Effector memory CD8-positive, alpha-beta T cell (primary cell): ENCODE results near the gene FOXE3.

Source experiments
- ATAC-seq: fragments of 150-1000 bp; cut with Tn5 transposase; replicated peaks from 2 replicates; pipeline ENCODE4 v1.10.0; 2021; ENCODE audit warnings: mild to moderate bottlenecking, moderate library complexity
- DNase-seq, 3 experiments: peaks; one replicate each; pipeline ENCODE4 v3.0.0; 2021
- H3K27ac Mint-ChIP-seq, 2 donors: one replicate each; pipeline ENCODE4 v1.8.0; 2022; ENCODE audit warnings: mild to moderate bottlenecking in 2 of 2, mixed read lengths in 2 of 2, moderate library complexity in 2 of 2
- H3K27me3 Mint-ChIP-seq, 2 donors: one replicate each; pipeline ENCODE4 v1.8.0; 2022; ENCODE audit warnings: mixed read lengths in 2 of 2
- H3K36me3 Mint-ChIP-seq: one replicate; pipeline ENCODE4 v1.8.0; 2022; ENCODE audit warnings: mild to moderate bottlenecking, moderate library complexity, mixed read lengths; ENCODE audit not compliant: insufficient read depth
- H3K4me1 Mint-ChIP-seq, 2 donors: one replicate each; pipeline ENCODE4 v1.8.0; 2022; ENCODE audit warnings: low read depth in 2 of 2, mixed read lengths in 2 of 2
- H3K4me3 Mint-ChIP-seq, 2 donors: one replicate each; pipeline ENCODE4 v1.8.0; 2022; ENCODE audit warnings: mild to moderate bottlenecking in 2 of 2, mixed read lengths in 2 of 2, moderate library complexity in 2 of 2
- H3K9me3 Mint-ChIP-seq, 2 donors: one replicate each; pipeline ENCODE4 v1.8.0; 2022; ENCODE audit warnings: mixed read lengths in 2 of 2

The FOXE3 gene

DNA sequence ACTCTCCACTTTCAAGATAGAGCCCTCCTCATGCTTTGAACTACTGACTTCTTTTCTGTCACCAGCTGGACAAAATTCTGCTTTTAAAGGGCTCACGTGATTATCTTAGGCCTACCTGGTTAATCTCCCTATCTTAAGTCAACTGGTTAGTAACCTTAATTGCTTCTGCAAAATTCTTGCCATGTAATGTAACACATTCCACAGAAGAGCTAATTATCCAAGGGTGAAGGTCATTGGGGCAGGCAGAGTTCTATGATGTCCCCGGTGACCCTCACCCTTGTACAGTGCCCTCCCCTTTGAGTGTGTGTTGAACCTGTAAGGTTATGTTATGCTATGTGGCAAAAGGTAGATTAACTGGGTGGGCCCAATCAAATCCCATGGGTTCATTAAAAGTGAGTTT is 25.2 kb upstream of the FOXE3 start:
- no peaks in the 10 kb centered on the region for H3K36me3 Mint-ChIP-seq
- peaks cover 7 to 8% of the 10 kb centered on the region in 2 donors for H3K4me1 Mint-ChIP-seq
- ATAC-seq (no peak), DNase-seq (no peak)
- H3K4me3 Mint-ChIP-seq: no peak overlapping the region
- H3K9me3 Mint-ChIP-seq: no peaks in the 10 kb centered on the region
- H3K27me3 Mint-ChIP-seq: peaks cover 23 to 32% of the 10 kb centered on the region in 2 donors
- no peak overlapping the region for H3K27ac Mint-ChIP-seq

DNA sequence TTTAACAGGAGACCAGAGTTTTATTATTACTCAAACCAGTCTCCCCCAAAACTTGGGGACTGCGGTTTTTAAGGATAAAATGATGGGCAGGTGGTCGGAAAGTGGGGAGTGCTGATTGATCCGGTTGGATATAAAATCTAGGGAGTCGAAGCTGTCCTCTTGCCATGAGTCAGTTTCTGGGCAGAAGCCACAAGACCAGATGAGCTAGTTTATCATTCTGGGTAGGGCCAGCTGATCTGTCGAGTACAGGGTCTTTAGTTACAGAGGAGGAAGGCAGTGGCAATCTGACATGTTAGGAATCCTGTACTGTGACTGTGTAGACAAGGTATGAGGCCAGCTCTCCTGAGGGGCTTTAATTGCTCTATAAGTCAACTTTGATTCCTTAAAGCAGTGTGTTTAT is 22.9 kb upstream of the FOXE3 start:
- no peak for ATAC-seq
- H3K27me3 Mint-ChIP-seq: peaks cover 31 to 49% of the 10 kb centered on the region in 2 donors
- no peak overlapping the region for H3K4me3 Mint-ChIP-seq
- no peaks in the 10 kb centered on the region for H3K9me3 Mint-ChIP-seq
- no peaks in the 10 kb centered on the region for H3K36me3 Mint-ChIP-seq
- no peak overlapping the region for H3K27ac Mint-ChIP-seq
- H3K4me1 Mint-ChIP-seq: peaks cover 7 to 8% of the 10 kb centered on the region in 2 donors
- DNase-seq: no peak

GRCh38 chr1:47395433-47395832 is 20.7 kb upstream of the FOXE3 start:
- Mint-ChIP-seq H3K27me3 (peaks cover 31 to 70% of the 10 kb centered on the region in 2 donors), H3K36me3 (no peaks in the 10 kb centered on the region), H3K4me1 (no peaks in the 10 kb centered on the region), H3K9me3 (no peaks in the 10 kb centered on the region), H3K27ac (no peak overlapping the region), H3K4me3 (no peak overlapping the region)
- no peak for DNase-seq
- no peak for ATAC-seq

- H3K9me3 Mint-ChIP-seq: no peaks in the 10 kb centered on the region
- peaks cover 40 to 75% of the 10 kb centered on the region in 2 donors for H3K27me3 Mint-ChIP-seq
- no peak overlapping the region for H3K27ac Mint-ChIP-seq
- H3K36me3 Mint-ChIP-seq: no peaks in the 10 kb centered on the region
- ATAC-seq (no peak), DNase-seq (no peak)
- H3K4me1 Mint-ChIP-seq: no peaks in the 10 kb centered on the region
- H3K4me3 Mint-ChIP-seq: no peak overlapping the region
Measured at GRCh38 chr1:47396671-47397196, 19.4 kb upstream of the FOXE3 start.

- peaks cover 25 to 87% of the 10 kb centered on the region in 2 donors for H3K27me3 Mint-ChIP-seq
- no peak overlapping the region for H3K27ac Mint-ChIP-seq
Measured at GRCh38 chr1:47399138-47399845, 16.8 kb upstream of the FOXE3 start.

DNA sequence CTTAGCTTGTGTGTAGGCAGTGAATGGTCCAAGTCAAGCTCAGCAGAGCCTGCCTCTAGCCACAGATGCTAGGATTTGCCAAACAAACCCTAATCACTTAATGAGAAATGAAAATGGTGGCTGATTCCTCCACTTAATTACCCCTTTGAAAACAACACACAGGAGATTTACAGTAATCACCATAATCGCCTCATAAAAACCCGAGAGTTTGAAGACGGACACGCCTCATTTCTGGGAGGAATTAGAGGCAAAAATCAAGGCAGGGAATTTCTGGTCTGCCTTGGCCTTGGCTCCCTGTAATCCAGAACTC is 16.3 kb upstream of the FOXE3 start:
- Mint-ChIP-seq H3K9me3 (no peaks in the 10 kb centered on the region), H3K4me3 (no peak overlapping the region), H3K27ac (no peak overlapping the region), H3K36me3 (no peaks in the 10 kb centered on the region), H3K27me3 (peaks cover 24 to 84% of the 10 kb centered on the region in 2 donors), H3K4me1 (no peaks in the 10 kb centered on the region)
- DNase-seq (no peak), ATAC-seq (no peak)

More at GRCh38 chr1:47399138-47399845, 16.8 kb upstream of the FOXE3 start:
- Mint-ChIP-seq H3K4me1 (no peaks in the 10 kb centered on the region), H3K9me3 (no peaks in the 10 kb centered on the region), H3K4me3 (no peak overlapping the region), H3K36me3 (no peaks in the 10 kb centered on the region)
- ATAC-seq (no peak), DNase-seq (no peak)

DNA sequence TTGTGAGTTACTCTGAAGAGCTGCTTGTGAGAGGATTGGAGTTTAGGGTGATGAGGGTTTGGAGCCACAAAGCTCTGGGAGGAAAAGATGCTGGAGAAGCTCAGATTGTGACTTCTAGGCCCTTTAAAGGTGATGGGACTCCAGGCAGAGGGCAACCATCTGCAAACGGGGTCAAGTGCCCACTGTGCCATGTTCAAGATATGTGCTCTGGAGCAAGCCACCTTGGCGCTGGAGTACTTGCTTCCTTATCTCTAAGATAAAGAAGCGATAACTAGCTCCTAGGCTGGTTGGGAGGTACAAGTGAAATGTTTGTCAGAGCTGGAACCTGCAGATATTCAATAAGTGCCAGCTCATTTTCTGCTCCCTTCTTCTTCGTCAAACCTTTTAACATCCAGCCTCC is 14.3 kb upstream of the FOXE3 start:
- DNase-seq: no peak
- H3K9me3 Mint-ChIP-seq: no peaks in the 10 kb centered on the region
- no peak overlapping the region for H3K27ac Mint-ChIP-seq
- ATAC-seq: no peak
- peaks cover 24 to 92% of the 10 kb centered on the region in 2 donors for H3K27me3 Mint-ChIP-seq
- no peaks in the 10 kb centered on the region for H3K36me3 Mint-ChIP-seq
- no peak overlapping the region for H3K4me3 Mint-ChIP-seq
- no peaks in the 10 kb centered on the region for H3K4me1 Mint-ChIP-seq

- H3K9me3 Mint-ChIP-seq: no peaks in the 10 kb centered on the region
- H3K36me3 Mint-ChIP-seq: no peaks in the 10 kb centered on the region
- H3K4me3 Mint-ChIP-seq: no peak overlapping the region
- no peaks in the 10 kb centered on the region for H3K4me1 Mint-ChIP-seq
- peaks cover 17 to 84% of the 10 kb centered on the region in 2 donors for H3K27me3 Mint-ChIP-seq
- ATAC-seq: no peak
- H3K27ac Mint-ChIP-seq: no peak overlapping the region
- no peak for DNase-seq
Measured at GRCh38 chr1:47402591-47402990, 13.5 kb upstream of the FOXE3 start.

GRCh38 chr1:47403321-47403910 is 12.7 kb upstream of the FOXE3 start:
- Mint-ChIP-seq H3K4me3 (no peak overlapping the region), H3K4me1 (no peaks in the 10 kb centered on the region), H3K27me3 (peaks cover 16 to 76% of the 10 kb centered on the region in 2 donors), H3K27ac (no peak overlapping the region), H3K9me3 (no peaks in the 10 kb centered on the region), H3K36me3 (no peaks in the 10 kb centered on the region)
- DNase-seq: no peak
- ATAC-seq: no peak

DNA sequence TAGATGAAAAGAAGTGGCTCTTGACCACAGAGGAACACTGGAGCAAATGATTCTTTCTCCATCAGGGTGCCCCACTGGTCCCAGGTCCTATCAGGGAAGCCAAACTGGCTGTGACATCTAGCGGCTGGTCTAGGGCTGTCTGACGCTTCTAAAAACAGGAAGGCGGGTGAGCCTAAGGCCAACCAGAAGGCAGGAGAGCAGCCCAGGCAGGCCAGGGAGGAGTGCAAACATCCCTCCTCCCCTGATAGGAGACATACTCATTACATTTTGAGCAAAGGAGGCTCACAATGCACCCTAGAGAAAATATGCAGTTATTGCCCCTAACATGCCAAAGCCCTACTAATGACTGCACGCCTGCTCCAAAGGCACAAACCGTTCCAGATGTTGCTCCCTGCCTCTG is 10.4 kb upstream of the FOXE3 start:
- Mint-ChIP-seq H3K27ac (no peak overlapping the region), H3K27me3 (peaks cover 16 to 64% of the 10 kb centered on the region in 2 donors), H3K36me3 (no peaks in the 10 kb centered on the region), H3K4me1 (no peaks in the 10 kb centered on the region), H3K4me3 (no peak overlapping the region), H3K9me3 (no peaks in the 10 kb centered on the region)
- DNase-seq (no peak), ATAC-seq (no peak)

DNA sequence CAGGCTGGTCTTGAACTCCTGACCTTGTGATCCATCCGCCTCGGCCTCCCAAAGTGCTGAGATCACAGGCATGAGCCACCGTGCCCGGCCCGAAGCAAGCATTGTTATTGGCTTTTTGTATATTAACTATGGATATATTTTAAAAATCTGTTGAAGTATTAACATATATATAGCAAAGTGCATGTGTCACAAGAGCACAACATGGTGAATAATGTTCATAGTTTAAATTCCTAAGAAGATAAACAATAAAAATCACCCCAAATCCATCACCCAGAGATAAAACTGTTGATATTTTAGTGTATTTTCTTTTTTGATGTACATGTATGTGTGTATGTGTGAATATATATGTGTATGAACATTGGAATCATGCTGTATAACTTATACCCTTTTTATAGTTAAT is 9.1 kb upstream of the FOXE3 start:
- ATAC-seq: no peak
- Mint-ChIP-seq H3K9me3 (no peaks in the 10 kb centered on the region), H3K27me3 (peaks cover 7 to 56% of the 10 kb centered on the region in 2 donors), H3K27ac (no peak overlapping the region), H3K4me3 (no peak overlapping the region), H3K4me1 (no peaks in the 10 kb centered on the region), H3K36me3 (no peaks in the 10 kb centered on the region)
- DNase-seq: no peak

GRCh38 chr1:47407481-47407880 is 8.6 kb upstream of the FOXE3 start:
- H3K9me3 Mint-ChIP-seq: no peaks in the 10 kb centered on the region
- H3K36me3 Mint-ChIP-seq: no peaks in the 10 kb centered on the region
- peaks cover 7 to 51% of the 10 kb centered on the region in 2 donors for H3K27me3 Mint-ChIP-seq
- H3K4me1 Mint-ChIP-seq: no peaks in the 10 kb centered on the region
- DNase-seq: no peak
- ATAC-seq: no peak
- H3K27ac Mint-ChIP-seq: no peak overlapping the region
- no peak overlapping the region for H3K4me3 Mint-ChIP-seq

GRCh38 chr1:47409311-47410067 is 6.6 kb upstream of the FOXE3 start:
- Mint-ChIP-seq H3K4me1 (no peaks in the 10 kb centered on the region), H3K36me3 (no peaks in the 10 kb centered on the region), H3K4me3 (no peak overlapping the region), H3K27ac (no peak overlapping the region), H3K9me3 (no peaks in the 10 kb centered on the region), H3K27me3 (peaks cover 13 to 44% of the 10 kb centered on the region in 2 donors)
- DNase-seq (no peak), ATAC-seq (no peak)

DNA sequence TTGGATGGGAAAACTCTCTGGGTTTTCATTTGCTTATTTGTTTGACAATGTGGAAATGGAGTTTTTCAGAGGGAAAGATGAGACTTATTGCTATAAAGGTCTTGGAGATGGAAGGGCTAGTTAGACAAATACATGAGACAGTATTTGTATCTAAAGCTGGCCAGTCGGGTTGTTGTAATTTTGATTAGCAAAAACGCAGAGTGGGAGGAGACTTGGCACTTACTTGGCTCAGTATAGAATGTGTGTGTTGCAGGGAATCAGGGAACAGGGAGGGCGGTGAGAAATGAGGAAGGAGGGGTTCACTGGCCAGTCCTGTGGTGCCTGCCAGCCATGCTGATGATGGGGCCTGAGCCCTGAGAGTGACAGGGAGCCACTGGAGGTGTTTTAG is 6.0 kb upstream of the FOXE3 start:
- ATAC-seq (no peak), DNase-seq (no peak)
- Mint-ChIP-seq H3K27me3 (peaks cover 12 to 45% of the 10 kb centered on the region in 2 donors), H3K27ac (no peak overlapping the region), H3K9me3 (no peaks in the 10 kb centered on the region), H3K4me3 (no peak overlapping the region), H3K36me3 (no peaks in the 10 kb centered on the region), H3K4me1 (no peaks in the 10 kb centered on the region)
